Measurements from ENCODE around the gene CNTNAP2.
"Not testable (repeated sequence)": the region's sequence is repeated elsewhere in the genome, so short reads cannot be mapped to it uniquely, and the experiment has no call there.

The CNTNAP2 gene

DNA sequence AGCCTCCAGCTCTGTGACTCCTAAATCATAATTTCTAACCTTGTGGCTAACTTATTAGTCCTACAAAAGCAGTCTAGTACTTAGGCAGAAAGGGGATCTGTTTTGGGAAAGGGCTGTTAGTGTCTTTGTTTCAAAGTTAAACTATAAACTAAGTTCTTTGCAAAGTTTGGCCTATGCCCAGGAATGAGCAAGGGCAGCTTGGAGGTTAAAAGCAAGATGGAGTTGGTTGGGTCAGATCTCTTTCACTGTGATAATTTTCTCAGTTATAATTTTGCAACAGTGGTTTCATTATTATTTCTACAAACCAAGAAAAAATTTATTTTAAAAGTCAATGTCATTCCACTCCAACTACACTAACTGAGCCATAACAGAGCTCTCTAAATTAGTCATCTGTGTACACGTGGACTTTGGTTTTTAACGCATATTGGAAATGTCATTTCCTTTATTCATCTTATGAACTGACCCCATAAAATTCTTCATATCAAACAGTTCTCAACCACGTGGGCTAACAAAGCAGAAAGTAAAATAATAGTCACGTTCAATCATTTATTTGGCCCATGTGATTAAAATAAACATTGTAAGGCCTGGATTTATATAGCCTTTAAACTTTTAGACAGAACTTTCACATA is 2330.7 kb downstream of the CNTNAP2 start:
- DNase-seq (ENCODE audit: low spot score): no peak

DNA sequence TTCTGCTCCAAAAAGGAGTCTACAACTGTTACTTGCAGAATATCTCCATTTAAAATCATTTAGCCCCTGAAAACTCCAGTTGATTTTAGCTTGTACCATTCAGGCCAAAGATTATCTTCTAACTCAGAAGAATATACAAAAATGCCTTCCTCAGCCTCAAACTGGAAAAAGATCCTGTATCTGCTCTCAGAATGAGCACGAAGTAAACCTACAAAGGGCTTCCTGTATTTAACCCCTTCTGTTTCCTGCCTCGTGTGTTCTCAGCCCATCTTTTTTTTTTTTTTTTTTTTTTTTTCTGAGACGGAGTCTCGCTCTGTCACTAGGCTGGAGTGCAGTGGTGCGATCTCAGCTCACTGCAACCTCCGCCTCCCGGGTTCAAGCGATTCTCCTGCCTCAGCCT is 2334.9 kb downstream of the CNTNAP2 start:
- not testable (repeated sequence) for DNase-seq (ENCODE audit: low spot score)

DNA sequence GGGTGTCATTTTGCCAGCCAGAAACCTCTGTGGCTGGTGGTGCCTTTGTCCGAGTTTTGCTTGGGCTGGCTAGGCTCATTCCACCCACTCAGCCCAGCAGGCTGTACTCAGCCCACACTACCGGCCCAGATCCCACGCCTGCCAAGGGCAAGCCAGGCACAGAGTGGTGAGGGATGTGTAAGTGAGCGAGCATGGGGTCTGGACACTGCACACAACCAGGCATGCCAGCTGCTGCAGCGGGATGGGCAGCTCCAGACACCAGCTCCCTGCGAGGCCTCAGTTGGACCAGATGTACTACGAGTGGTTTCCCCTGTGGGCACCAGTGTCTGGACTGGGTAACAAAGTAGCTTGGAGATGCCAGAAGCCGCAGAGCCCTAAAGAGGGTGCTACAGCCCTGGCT is 2339.8 kb downstream of the CNTNAP2 start:
- DNase-seq (ENCODE audit: low spot score): no peak

DNA sequence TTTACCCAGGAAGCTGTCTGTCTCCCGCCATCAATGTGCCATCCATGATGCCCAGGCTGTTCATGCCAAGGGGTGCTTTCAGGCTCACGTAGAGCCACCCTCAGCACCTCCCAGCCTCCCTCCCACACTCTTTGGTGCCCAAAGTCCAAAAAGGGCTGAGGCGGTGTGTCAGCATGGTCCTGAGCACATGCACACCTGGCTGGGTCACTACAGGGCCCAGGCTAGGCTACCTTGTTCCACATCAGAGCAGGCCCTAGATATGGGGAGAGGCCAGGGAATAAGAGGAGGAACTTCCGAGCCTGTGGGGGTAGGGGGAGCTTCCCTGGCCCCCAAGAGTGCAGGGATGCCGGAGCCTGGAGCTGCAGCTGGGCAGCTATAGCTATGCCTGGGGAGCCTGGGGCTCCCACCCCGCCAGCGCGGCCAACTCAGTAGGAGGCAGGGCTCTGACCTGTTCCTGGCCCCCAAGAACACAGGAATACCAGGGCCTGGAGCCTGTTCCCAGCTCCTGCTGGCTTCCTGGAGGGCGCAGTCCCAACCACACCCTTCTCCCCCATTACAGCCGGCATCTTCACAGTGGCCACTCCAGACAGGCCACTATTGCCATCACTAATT is 2340.8 kb downstream of the CNTNAP2 start:
- no peak for DNase-seq (ENCODE audit: low spot score)

DNA sequence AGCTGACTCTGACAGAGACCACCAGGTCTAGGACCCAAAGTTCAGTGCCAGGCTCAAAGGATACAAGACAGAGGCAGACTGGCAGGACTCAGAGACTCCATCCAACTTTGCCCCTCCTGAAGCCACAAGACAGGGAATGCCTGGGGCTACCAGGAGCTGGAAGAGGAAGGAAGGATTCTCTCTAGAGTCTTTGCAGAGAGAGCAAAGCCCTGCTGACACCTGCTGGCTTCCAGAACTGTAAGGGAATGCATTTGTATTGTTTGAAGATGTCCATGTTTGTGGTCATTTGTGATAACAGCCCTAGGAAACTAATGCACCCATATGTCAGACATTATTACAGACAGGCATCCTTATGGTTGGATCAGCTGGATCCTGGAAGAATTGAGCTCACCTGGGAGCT is 2341.7 kb downstream of the CNTNAP2 start:
- DNase-seq (ENCODE audit: low spot score): no peak

DNA sequence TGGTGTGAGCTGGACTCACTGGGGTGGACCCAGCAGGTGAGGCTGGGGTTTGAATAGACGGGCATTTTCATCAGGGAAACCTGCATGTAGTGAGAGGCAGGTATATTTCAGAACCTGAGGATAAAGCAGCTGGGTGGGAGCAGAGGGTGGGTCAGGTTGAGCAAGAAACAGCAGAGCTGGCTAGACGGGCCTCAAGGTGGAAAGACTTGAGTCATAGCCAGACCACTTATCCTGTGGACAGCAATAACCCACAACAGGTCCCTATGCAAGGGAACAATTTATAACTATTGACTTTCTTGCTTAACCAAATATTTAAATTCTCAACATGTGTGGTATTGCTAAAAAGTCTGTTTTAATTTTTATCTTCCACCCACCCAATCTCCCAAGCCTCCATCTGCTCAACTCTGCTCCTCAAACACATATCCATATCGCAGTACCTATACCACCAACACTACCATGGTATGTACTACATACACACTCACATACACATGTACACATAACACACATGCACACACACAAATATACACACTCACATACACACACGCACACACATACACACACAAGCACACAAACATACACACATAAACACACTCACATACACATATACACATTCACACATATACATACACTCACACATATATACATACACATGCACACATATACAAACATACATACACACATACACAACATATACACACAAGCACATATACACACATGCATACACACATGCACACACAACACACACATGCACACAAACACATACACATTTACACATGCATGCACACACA is 2345.0 kb downstream of the CNTNAP2 start:
- no peak for DNase-seq (ENCODE audit: low spot score)

DNA sequence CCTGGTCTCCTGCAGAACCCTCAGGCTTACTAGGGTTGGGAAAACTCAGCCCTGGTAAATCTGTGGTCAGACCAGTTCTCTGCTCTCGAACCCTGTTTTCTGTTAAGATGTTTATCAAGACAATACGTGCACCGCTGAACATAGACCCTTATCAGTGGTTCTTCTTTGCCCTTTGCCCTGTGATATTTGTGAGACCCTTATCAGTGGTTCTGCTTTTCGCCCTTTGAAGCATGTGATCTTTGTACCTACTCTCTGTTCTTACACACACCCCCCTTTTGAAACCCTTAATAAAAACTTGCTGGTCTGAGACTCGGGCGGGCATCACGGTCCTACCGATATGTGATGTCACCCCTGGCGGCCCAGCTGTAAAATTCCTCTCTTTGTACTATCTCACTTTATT is 2346.2 kb downstream of the CNTNAP2 start:
- DNase-seq (ENCODE audit: low spot score): not testable (repeated sequence)

DNA sequence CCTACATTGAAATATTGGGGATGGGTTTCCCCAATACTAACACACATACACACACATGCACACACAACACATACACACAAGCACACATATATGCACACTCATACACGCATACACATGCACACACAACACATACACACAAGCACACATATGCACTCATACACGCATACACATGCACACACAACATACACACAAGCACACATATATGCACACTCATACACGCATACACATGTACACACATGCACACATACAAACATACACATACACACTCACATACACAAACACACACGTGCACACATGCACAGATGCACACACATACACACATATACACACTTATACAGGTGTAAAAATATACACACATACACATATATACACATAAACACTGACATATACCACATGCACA is 2346.6 kb downstream of the CNTNAP2 start:
- DNase-seq (ENCODE audit: low spot score): no peak

DNA sequence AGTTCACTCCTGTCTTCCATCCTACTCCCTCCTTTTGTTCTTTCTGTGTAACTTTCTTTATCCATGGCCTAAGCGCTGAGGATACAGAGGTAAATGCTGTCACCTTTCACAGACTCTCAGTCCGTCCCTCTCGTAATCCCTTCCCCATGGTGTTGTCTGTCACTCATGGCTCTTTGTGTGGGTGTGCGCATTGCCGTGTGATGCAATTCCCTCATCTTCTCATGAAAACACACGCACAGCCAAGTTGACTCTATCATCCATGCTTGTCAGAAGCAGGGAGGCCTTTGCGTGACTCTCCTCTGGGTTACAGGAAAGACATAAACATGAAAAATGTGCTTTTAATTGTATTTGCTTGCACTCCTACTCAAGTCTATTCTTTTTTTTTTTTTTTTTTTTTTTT is 2348.3 kb downstream of the CNTNAP2 start:
- no peak for DNase-seq (ENCODE audit: low spot score)

DNA sequence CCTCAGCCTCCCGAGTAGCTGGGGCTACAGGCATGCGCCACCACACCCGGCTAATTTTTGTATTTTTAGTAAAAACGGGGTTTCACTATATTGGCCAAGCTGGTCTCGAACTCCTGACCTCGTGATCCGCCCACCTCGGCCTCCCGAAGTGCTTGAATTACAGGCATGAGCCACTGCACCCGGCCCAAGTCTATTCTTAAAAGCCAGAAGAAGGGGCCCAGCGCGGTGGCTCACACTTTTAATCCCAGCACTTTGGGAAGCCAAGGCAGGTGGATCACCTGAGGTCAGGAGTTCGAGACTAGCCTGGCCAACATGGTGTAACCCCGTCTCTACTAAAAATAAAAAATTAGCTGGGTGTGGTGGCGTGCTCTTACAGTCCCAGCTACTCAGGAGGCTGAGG is 2348.8 kb downstream of the CNTNAP2 start:
- DNase-seq (ENCODE audit: low spot score): not testable (repeated sequence)

DNA sequence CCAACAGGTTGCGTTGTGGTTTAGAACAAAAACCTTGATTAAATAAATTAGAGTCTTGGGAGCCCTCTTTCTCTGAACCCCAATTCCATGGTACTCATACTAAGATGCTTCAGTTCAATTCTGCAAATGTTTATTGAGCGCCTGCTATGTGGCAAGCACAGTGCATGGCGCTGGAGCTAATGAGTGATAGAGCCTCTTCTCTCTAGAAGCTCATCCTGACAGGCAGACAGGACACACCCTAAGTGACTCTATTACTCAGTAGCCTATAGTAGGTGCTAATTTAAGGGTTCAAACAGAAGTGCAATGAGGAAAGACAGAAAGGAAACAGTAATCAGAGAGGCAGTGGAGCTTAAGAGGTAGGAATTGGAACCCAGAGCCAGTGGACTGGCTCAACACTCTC is 2349.5 kb downstream of the CNTNAP2 start:
- no peak for DNase-seq (ENCODE audit: low spot score)

DNA sequence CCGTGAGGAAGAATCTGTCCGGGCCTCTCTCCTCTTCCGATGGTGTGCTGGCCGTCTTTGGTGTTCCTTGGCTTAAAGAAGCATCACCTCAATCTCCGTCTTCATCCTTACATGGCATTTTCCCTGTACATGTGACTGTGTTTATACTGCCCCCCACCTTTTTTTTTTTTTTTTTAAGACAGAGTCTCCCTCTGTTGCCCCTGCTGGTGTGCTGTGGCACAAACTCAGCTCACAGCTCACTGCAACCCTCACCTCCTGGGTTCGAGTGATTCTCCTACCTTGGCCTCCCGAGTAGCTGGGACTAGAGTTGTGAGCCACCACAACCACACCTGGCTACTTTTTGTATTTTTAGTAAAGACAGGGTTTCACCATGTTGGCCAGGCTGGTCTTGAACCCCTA is 2352.1 kb downstream of the CNTNAP2 start:
- DNase-seq (ENCODE audit: low spot score): no peak

Measured in AG20443 (cell line).